IMR-90 (cell line): Measurements from ENCODE around the gene SARNP. TPM values are rescaled to one million over a fixed set of nuclear protein-coding genes. Genes with fewer than 3 reads are reported as not detected.

Source experiments
- ATAC-seq: fragments of 200-7000 bp; cut with Tn5 transposase; 2 replicates; pipeline ENCODE4 v1.9.1; 2020; ENCODE audit warnings: low read depth, mild to moderate bottlenecking, moderate library complexity
- BruUV-seq: library from RNA; stranded (reverse); fragments of 400-500 nt; replicated peaks from 2 replicates; lab custom pipeline; 2021; lab: Mats Ljungman, UMichigan
- CTCF ChIA-PET: fragments of 300-600 bp; formaldehyde crosslinking; extraction: SDS; loops from one replicate; lab custom pipeline; 2021; ENCODE audit warnings: antibody characterized with exemption; lab: Yijun Ruan, JAX
- POLR2A ChIA-PET: fragments of 300-600 bp; sonication (Branson Sonifier 250); formaldehyde crosslinking; loops from one replicate; lab custom pipeline; 2022; ENCODE audit warnings: antibody characterized with exemption; ENCODE audit not compliant: unreplicated experiment; lab: Charles Lee
- DNase-seq: peaks from one replicate; pipeline ENCODE4 v3.0.0; 2013
- H2AFZ ChIP-seq: replicated peaks from 2 replicates; pipeline ENCODE3; 2013; ENCODE audit warnings: low read length, mild to moderate bottlenecking; ENCODE audit not compliant: poor library complexity
- H2AK5ac ChIP-seq: 2 replicates; pipeline ENCODE4 v1.6.1; 2013; ENCODE audit warnings: low read depth, low read length, inconsistent platforms
- H2AK9ac ChIP-seq: replicated peaks from 2 replicates; pipeline ENCODE3; 2013; ENCODE audit warnings: mild to moderate bottlenecking, low read depth, low read length, moderate library complexity; ENCODE audit not compliant: poor library complexity
- H2BK120ac ChIP-seq: 2 replicates; pipeline ENCODE4 v1.6.1; 2013; ENCODE audit warnings: low read depth, low read length, inconsistent platforms
- H2BK15ac ChIP-seq: 3 replicates; pipeline ENCODE4 v1.6.1; 2013; ENCODE audit warnings: low read depth, low read length, inconsistent platforms
- H2BK20ac ChIP-seq: 2 replicates; pipeline ENCODE4 v1.6.1; 2013; ENCODE audit warnings: low read depth, mild to moderate bottlenecking, inconsistent platforms, low read length, moderate library complexity
- H2BK5ac ChIP-seq: 2 replicates; pipeline ENCODE4 v1.6.1; 2013; ENCODE audit warnings: mild to moderate bottlenecking, low read depth, low read length, inconsistent platforms; ENCODE audit not compliant: poor library complexity, severe bottlenecking
- H3K14ac ChIP-seq: replicated peaks from 2 replicates; pipeline ENCODE4 v1.6.1; 2013; ENCODE audit warnings: low read depth, low read length, inconsistent platforms
- H3K18ac ChIP-seq: 2 replicates; pipeline ENCODE4 v1.6.1; 2013; ENCODE audit warnings: low read depth, low read length, control low read depth
- H3K23ac ChIP-seq: 2 replicates; pipeline ENCODE4 v1.6.1; 2013; ENCODE audit warnings: low read depth, low read length, inconsistent platforms
- H3K27ac ChIP-seq: 2 replicates; pipeline ENCODE4 v1.5.1; 2013; ENCODE audit warnings: mild to moderate bottlenecking, control low read depth, low read length; ENCODE audit not compliant: insufficient read depth
- H3K27me3 ChIP-seq: 2 replicates; pipeline ENCODE4 v1.6.1; 2013; ENCODE audit warnings: low read length; ENCODE audit not compliant: control insufficient read depth, insufficient read depth
- H3K36me3 ChIP-seq: 2 replicates; pipeline ENCODE4 v1.6.1; 2013; ENCODE audit warnings: low read length, mixed read lengths; ENCODE audit not compliant: control insufficient read depth, insufficient read depth
- H3K4ac ChIP-seq: 2 replicates; pipeline ENCODE4 v1.6.1; 2013; ENCODE audit warnings: low read depth, low read length, inconsistent platforms
- H3K4me1 ChIP-seq: 2 replicates; pipeline ENCODE4 v1.6.1; 2013; ENCODE audit warnings: low read length, mixed read lengths; ENCODE audit not compliant: control insufficient read depth, insufficient read depth
- H3K4me2 ChIP-seq: 2 replicates; pipeline ENCODE4 v1.6.1; 2013; ENCODE audit warnings: low read depth, mild to moderate bottlenecking, control low read depth, low read length, moderate library complexity
- H3K4me3 ChIP-seq: 2 replicates; pipeline ENCODE4 v1.5.1; 2013; ENCODE audit warnings: low read depth, mild to moderate bottlenecking, control low read depth, low read length, moderate library complexity; ENCODE audit not compliant: insufficient read depth
- H3K56ac ChIP-seq: 2 replicates; pipeline ENCODE4 v1.6.1; 2013; ENCODE audit warnings: low read length, inconsistent platforms; ENCODE audit not compliant: insufficient read depth; ENCODE audit errors: extremely low read depth
- H3K79me1 ChIP-seq, 2 experiments: 2 replicates each; pipeline ENCODE4 v1.6.1; 2013; ENCODE audit warnings: low read length in 2 of 2, inconsistent platforms in 1 of 2, low read depth in 1 of 2
- H3K9ac ChIP-seq: 2 replicates; pipeline ENCODE4 v1.6.1; 2013; ENCODE audit warnings: low read depth, low read length, control low read depth
- H3K9me1 ChIP-seq: 2 replicates; pipeline ENCODE4 v1.6.1; 2013; ENCODE audit warnings: low read length, inconsistent platforms; ENCODE audit not compliant: insufficient read depth
- H3K9me3 ChIP-seq: 2 replicates; pipeline ENCODE4 v1.6.1; 2013; ENCODE audit warnings: low read length; ENCODE audit not compliant: control insufficient read depth, insufficient read depth
- H4K20me1 ChIP-seq: 2 replicates; pipeline ENCODE4 v1.6.1; 2013; ENCODE audit warnings: low read length, inconsistent platforms; ENCODE audit not compliant: insufficient read depth
- H4K5ac ChIP-seq: 2 replicates; pipeline ENCODE4 v1.6.1; 2013; ENCODE audit warnings: mild to moderate bottlenecking, low read depth, low read length, control low read depth
- H4K8ac ChIP-seq, 2 experiments: 2 replicates each; pipeline ENCODE4 v1.6.1; 2013; ENCODE audit warnings: low read depth in 2 of 2, low read length in 2 of 2, control low read depth in 1 of 2, inconsistent platforms in 1 of 2
- H4K91ac ChIP-seq: 2 replicates; pipeline ENCODE4 v1.6.1; 2013; ENCODE audit warnings: low read depth, low read length, inconsistent platforms; ENCODE audit not compliant: insufficient read depth
- POLR2A ChIP-seq: IDR thresholded peaks from 2 replicates; pipeline ENCODE4 v1.6.1; 2012; ENCODE audit warnings: mild to moderate bottlenecking, low read depth, low read length
- SMC3 ChIP-seq: fragments of 150-350 bp; IDR thresholded peaks from 2 replicates; pipeline ENCODE4 v1.6.1; 2016; ENCODE audit warnings: low read depth, mild to moderate bottlenecking, antibody characterized with exemption, low read length, moderate library complexity
- WGBS, 2 experiments: methylation state at CpG; one replicate each; pipeline versions ENCODE4 v1.1.5 to v1.1.7; 2013; ENCODE audit warnings: missing lambda C conversion rate in 2 of 2; ENCODE audit not compliant: insufficient read length in 1 of 2; ENCODE audit errors: extremely low coverage in 2 of 2; 5-methylcytosine and 5-hydroxymethylcytosine counted together
- dilution Hi-C: fragments of 300-500 bp; cut with HindIII; formaldehyde crosslinking; loops from one replicate; pipeline ENCODE4 v1.14.3; 2018; ENCODE audit warnings: low sequenced_read_pairs; ENCODE audit not compliant: unreplicated experiment
- in situ Hi-C: fragments of 300-500 bp; cut with MboI; formaldehyde crosslinking; loops from 3 replicates; pipeline ENCODE4 v1.14.3; 2019; ENCODE audit warnings: low sequenced_read_pairs, inconsistent platforms, mixed read lengths
- intact Hi-C: fragments of 100-400 bp; cut with micrococcal nuclease; formaldehyde crosslinking; loops from 2 replicates; pipeline ENCODE4 v1.10.0; 2022
- polyA plus RNA-seq, 3 experiments: library from polyadenylated mRNA; depleted of rRNA; stranded (reverse); fragments of >200 nt; gene quantifications; 2 replicates each; pipeline ENCODE4 v1.2.3, GENCODE V29; 2012; ENCODE audit warnings: low replicate concordance in 1 of 3
- total RNA-seq: library from RNA; depleted of rRNA; stranded (reverse); fragments of >200 nt; gene quantifications from 2 replicates; pipeline ENCODE4 v1.2.3, GENCODE V29; 2012
- TF ChIP-seq, protein P1 (sequence below): conservative IDR thresholded peaks from 2 replicates; pipeline ENCODE4 v1.5.1; 2012; ENCODE audit warnings: mild to moderate bottlenecking, low read depth, low read length, improper control_type of control experiment
- TF ChIP-seq, protein P2 (sequence below): fragments of 150-350 bp; IDR thresholded peaks from 2 replicates; pipeline ENCODE4 v1.6.1; 2016; ENCODE audit warnings: low read depth, mild to moderate bottlenecking, low read length, moderate library complexity, borderline replicate concordance

Gene SARNP
- total and polyA plus RNA-seq, 2 of the 4 experiments (the other 2 are of a cell fraction), result 46.8 to 103 TPM

DNA sequence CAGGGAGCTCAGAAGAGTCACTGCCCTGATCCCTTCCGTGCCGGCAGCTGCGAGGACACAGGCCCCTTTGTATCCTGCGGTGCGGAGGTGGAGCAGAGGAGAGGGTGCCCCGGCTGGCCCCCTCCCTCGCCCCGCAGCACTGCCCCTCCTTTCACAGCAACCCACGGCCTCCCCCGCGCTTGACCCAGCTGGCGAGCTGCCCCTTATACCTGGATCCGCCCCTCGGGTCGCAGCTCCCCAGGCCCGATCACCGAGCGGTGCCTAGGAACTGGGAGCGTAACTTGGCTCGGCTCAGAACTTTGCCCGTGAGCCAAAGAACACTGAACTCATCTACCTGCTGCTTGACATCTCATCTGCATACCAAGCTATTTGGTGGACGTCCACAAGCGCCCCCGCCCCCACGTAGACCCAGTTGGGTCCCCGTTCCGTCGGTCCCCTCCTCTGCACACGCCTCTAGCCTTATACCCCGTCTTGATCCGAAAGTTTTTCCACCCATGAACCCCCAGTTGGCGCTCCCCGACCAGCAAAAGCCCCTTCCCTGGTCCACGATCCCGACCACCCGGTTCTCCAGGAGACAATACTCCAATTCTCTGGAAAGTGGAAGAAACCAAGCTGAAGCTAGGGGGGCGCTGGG is 12.6 kb upstream of the SARNP start:
- ATAC-seq, result peak; percentile 28
- WGBS, 2 experiments, result 1% methylated on average over 17 of the region's 37 CpGs; no CpG with 5 or more reads in 1 of the 2 experiments
- intact Hi-C loops (no loop called here), dilution Hi-C loops (no loop called here), in situ Hi-C loops (loop anchor here (10.0 kb wide), 1 partner anchor 95 kb away; the partner anchor contains the start of gene PYM1)
- peak overlapping the region; percentile 82 for H3K9ac ChIP-seq
- TF ChIP-seq POLR2A (0 out of 2 replicates have a peak, but pooled peaks have one; percentile 8), SMC3 (no peak)
- TF ChIP-seq, protein P1, sequence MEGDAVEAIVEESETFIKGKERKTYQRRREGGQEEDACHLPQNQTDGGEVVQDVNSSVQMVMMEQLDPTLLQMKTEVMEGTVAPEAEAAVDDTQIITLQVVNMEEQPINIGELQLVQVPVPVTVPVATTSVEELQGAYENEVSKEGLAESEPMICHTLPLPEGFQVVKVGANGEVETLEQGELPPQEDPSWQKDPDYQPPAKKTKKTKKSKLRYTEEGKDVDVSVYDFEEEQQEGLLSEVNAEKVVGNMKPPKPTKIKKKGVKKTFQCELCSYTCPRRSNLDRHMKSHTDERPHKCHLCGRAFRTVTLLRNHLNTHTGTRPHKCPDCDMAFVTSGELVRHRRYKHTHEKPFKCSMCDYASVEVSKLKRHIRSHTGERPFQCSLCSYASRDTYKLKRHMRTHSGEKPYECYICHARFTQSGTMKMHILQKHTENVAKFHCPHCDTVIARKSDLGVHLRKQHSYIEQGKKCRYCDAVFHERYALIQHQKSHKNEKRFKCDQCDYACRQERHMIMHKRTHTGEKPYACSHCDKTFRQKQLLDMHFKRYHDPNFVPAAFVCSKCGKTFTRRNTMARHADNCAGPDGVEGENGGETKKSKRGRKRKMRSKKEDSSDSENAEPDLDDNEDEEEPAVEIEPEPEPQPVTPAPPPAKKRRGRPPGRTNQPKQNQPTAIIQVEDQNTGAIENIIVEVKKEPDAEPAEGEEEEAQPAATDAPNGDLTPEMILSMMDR, result 0 out of 2 replicates have a peak, but pooled peaks have one; percentile 3
- TF ChIP-seq, protein P2, sequence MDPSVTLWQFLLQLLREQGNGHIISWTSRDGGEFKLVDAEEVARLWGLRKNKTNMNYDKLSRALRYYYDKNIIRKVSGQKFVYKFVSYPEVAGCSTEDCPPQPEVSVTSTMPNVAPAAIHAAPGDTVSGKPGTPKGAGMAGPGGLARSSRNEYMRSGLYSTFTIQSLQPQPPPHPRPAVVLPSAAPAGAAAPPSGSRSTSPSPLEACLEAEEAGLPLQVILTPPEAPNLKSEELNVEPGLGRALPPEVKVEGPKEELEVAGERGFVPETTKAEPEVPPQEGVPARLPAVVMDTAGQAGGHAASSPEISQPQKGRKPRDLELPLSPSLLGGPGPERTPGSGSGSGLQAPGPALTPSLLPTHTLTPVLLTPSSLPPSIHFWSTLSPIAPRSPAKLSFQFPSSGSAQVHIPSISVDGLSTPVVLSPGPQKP, result no peak
- H3K14ac ChIP-seq, result peak overlapping the region; percentile 85
- POLR2A ChIA-PET, result interaction anchor here (0.5 to 2.9 kb wide), 5 partner anchors 13 to 170 kb away, joined by 3 to 19 read pairs (median 6); partner anchors contain the start of genes ORMDL2, PYM1 and SARNP
- peak overlapping the region; percentile 51 for H3K23ac ChIP-seq
- H2BK120ac ChIP-seq, result peak overlapping the region; percentile 81
- peaks cover 12% of the 10 kb centered on the region for H3K36me3 ChIP-seq
- no peak for DNase-seq
- no peaks in the 10 kb centered on the region for H3K9me3 ChIP-seq
- peak overlapping the region; percentile 89 for H2AK5ac ChIP-seq
- peak overlapping the region; percentile 70 to 96 for H4K8ac ChIP-seq
- peak overlapping the region; percentile 73; the same call in 1 of the 2 replicates for H3K56ac ChIP-seq
- H2BK5ac ChIP-seq, result peak overlapping the region; percentile 41
- H2BK15ac ChIP-seq, result 0 out of 3 replicates have a peak overlapping the region, but pooled peaks have one; percentile 15
- 0 out of 2 replicates have a peak overlapping the region, but pooled peaks have one; percentile 6 for H2BK20ac ChIP-seq
- peak overlapping the region; percentile 47 for H4K5ac ChIP-seq
- H4K91ac ChIP-seq, result peak overlapping the region; percentile 53
- H3K27me3 ChIP-seq, result no peaks in the 10 kb centered on the region
- H3K4me3 ChIP-seq, result peak overlapping the region; percentile 78
- no peaks in the 10 kb centered on the region for H4K20me1 ChIP-seq
- H3K4me2 ChIP-seq, result peak overlapping the region; percentile 82
- peaks cover 14% of the 10 kb centered on the region; the same call in 1 of the 2 replicates for H3K9me1 ChIP-seq
- peak overlapping the region; percentile 66 for H3K27ac ChIP-seq
- peaks cover 25 to 67% of the 10 kb centered on the region in 2 experiments for H3K79me1 ChIP-seq
- H3K4me1 ChIP-seq, result peaks cover 14% of the 10 kb centered on the region; the same call in 1 of the 2 replicates
- peak overlapping the region; percentile 90 for H2AFZ ChIP-seq
- peak overlapping the region; percentile 66 for H3K4ac ChIP-seq
- CTCF ChIA-PET, result interaction anchor here (0.6 to 1.6 kb wide), 3 partner anchors 36 to 110 kb away, joined by 3 to 5 read pairs (median 3); partner anchors contain the start of gene DGKA
- BruUV-seq, result TSS peak; percentile 43
- peak overlapping the region; percentile 95 for H2AK9ac ChIP-seq
- peak overlapping the region; percentile 19; the same call in 1 of the 2 replicates for H3K18ac ChIP-seq
